K562 (cell line): ENCODE data around the gene STK16. TPM values are rescaled to one million over a fixed set of nuclear protein-coding genes. Genes with fewer than 3 reads are reported as not detected.
A peak's percentile ranks its signal among the peaks of the same experiment; 100 is the strongest.

ENCODE experiments used
- BCLAF1 ChIP-seq, 2 experiments: fragments of 450-650 bp in 1 of 2; IDR thresholded peaks; 2 replicates each; pipeline ENCODE4 v1.6.1; 2011 to 2017; ENCODE audit warnings: low read depth in 2 of 2, antibody characterized with exemption in 1 of 2, borderline replicate concordance in 1 of 2, low read length in 1 of 2, mild to moderate bottlenecking in 1 of 2, mixed read lengths in 1 of 2; ENCODE audit not compliant: control insufficient read depth in 1 of 2
- C11orf30 ChIP-seq: fragments of 450-650 bp; IDR thresholded peaks from 2 replicates; pipeline ENCODE4 v1.6.1; 2016; ENCODE audit warnings: low read depth, mild to moderate bottlenecking
- CHD1 ChIP-seq: fragments of 200-600 bp; sonication (generic); IDR thresholded peaks from one replicate; pipeline ENCODE4 v1.6.1; 2012; ENCODE audit warnings: mild to moderate bottlenecking, moderate library complexity, low read length, inconsistent platforms
- DIDO1 ChIP-seq: fragments of 450-650 bp; IDR thresholded peaks from 2 replicates; pipeline ENCODE4 v1.6.1; 2016; ENCODE audit warnings: low read depth, missing biosample characterization, missing genetic modification characterization
- ETS2 ChIP-seq: IDR thresholded peaks from 2 replicates; pipeline ENCODE4 v1.6.1; 2016; ENCODE audit warnings: borderline replicate concordance, missing genetic modification characterization, mild to moderate bottlenecking, moderate library complexity, missing compliant biosample characterization; ENCODE audit not compliant: poor library complexity, severe bottlenecking
- FOSL1 ChIP-seq: fragments of 200-800 bp; sonication (Bioruptor generic); conservative IDR thresholded peaks from 2 replicates; pipeline ENCODE4 v1.6.1; 2016; ENCODE audit warnings: missing genetic modification characterization, missing compliant biosample characterization
- FOXJ2 ChIP-seq: fragments of 200-800 bp; sonication (Bioruptor generic); IDR thresholded peaks from 2 replicates; pipeline ENCODE4 v1.6.1; 2016; ENCODE audit warnings: missing genetic modification characterization, missing compliant biosample characterization
- FOXJ3 ChIP-seq: sonication (generic); formaldehyde crosslinking; IDR thresholded peaks from 2 replicates; pipeline ENCODE4 v1.4.0; 2020; ENCODE audit warnings: mild to moderate bottlenecking, missing genetic modification reagents
- FOXM1 ChIP-seq, 2 experiments: fragments of 450-650 bp in 1 of 2; sonication (generic) in 1 of 2; formaldehyde crosslinking in 1 of 2; IDR thresholded peaks; 2 replicates each; pipeline versions ENCODE4 v1.6.1 to v1.9.0; 2017 to 2022; ENCODE audit warnings: low read depth in 2 of 2, mild to moderate bottlenecking in 2 of 2, missing genetic modification reagents in 1 of 2, moderate library complexity in 1 of 2
- HDAC1 ChIP-seq, 2 experiments: fragments of 450-650 bp; IDR thresholded peaks; 2 replicates each; pipeline ENCODE4 v1.6.1; 2016 to 2017; ENCODE audit warnings: inconsistent platforms in 1 of 2, mild to moderate bottlenecking in 1 of 2, moderate library complexity in 1 of 2
- HEY1 ChIP-seq: fragments of 250-450 bp; sonication (Bioruptor Pico); IDR thresholded peaks from 2 replicates; pipeline ENCODE4 v1.5.0; 2020; ENCODE audit warnings: mild to moderate bottlenecking, moderate library complexity, borderline replicate concordance
- HIVEP1 ChIP-seq: fragments of 250-450 bp; sonication (Bioruptor Pico); IDR thresholded peaks from 2 replicates; pipeline ENCODE4 v1.4.0; 2020; ENCODE audit warnings: mild to moderate bottlenecking
- KDM1A ChIP-seq, 2 experiments: fragments of 450-650 bp; IDR thresholded peaks; 2 replicates each; pipeline ENCODE4 v1.6.1; 2016; ENCODE audit warnings: mild to moderate bottlenecking in 2 of 2
- MAFG ChIP-seq: fragments of 450-650 bp; conservative IDR thresholded peaks from 2 replicates; pipeline ENCODE4 v1.6.1; 2016; ENCODE audit warnings: missing genetic modification characterization, missing compliant biosample characterization
- MTF1 ChIP-seq: fragments of 250-450 bp; sonication (Bioruptor Pico); IDR thresholded peaks from 2 replicates; pipeline ENCODE4 v1.9.0; 2021; ENCODE audit warnings: moderate library complexity, mild to moderate bottlenecking, inconsistent platforms, borderline replicate concordance
- NFYB ChIP-seq: IDR thresholded peaks from 2 replicates; pipeline ENCODE4 v1.6.1; 2011; ENCODE audit warnings: mild to moderate bottlenecking, moderate library complexity; ENCODE audit not compliant: insufficient read length; ENCODE audit errors: extremely low read depth
- PURB ChIP-seq: sonication (generic); formaldehyde crosslinking; IDR thresholded peaks from 2 replicates; pipeline ENCODE4 v1.9.0; 2021; ENCODE audit warnings: low read depth, mild to moderate bottlenecking, missing genetic modification reagents
- SP1 ChIP-seq: sonication (generic); formaldehyde crosslinking; IDR thresholded peaks from 2 replicates; pipeline ENCODE4 v1.8.1; 2022; ENCODE audit warnings: mild to moderate bottlenecking, missing genetic modification reagents
- ZBTB34 ChIP-seq: fragments of 250-450 bp; sonication (Bioruptor Pico); IDR thresholded peaks from 2 replicates; pipeline ENCODE4 v1.8.0; 2021; ENCODE audit warnings: mild to moderate bottlenecking, moderate library complexity
- ZBTB9 ChIP-seq: fragments of 450-650 bp; formaldehyde crosslinking; IDR thresholded peaks from 2 replicates; pipeline ENCODE4 v1.4.0; 2020; ENCODE audit warnings: mild to moderate bottlenecking, moderate library complexity
- ZFX ChIP-seq: sonication (generic); formaldehyde crosslinking; IDR thresholded peaks from 2 replicates; pipeline ENCODE4 v1.8.0; 2022; ENCODE audit warnings: mild to moderate bottlenecking, missing genetic modification reagents, moderate library complexity
- ZNF134 ChIP-seq: fragments of 250-450 bp; sonication (Bioruptor Pico); conservative IDR thresholded peaks from 2 replicates; pipeline ENCODE4 v1.4.0; 2020
- ZNF561 ChIP-seq: fragments of 450-650 bp; formaldehyde crosslinking; conservative IDR thresholded peaks from 2 replicates; pipeline ENCODE4 v1.4.0; 2020; ENCODE audit warnings: mild to moderate bottlenecking, moderate library complexity
- ZNF589 ChIP-seq: fragments of 200-800 bp; sonication (Bioruptor generic); IDR thresholded peaks from 2 replicates; pipeline ENCODE4 v1.6.1; 2016; ENCODE audit warnings: low read depth, missing genetic modification characterization, missing compliant biosample characterization
- polyA plus RNA-seq, 8 experiments: library from polyadenylated mRNA; depleted of rRNA in 4 of 8; stranded (reverse) in 5 of 8; unstranded in 3 of 8; fragments of >200 nt; fragmentation: Nextera tagmentation in 2 of 8; fragmentation: Illumina TruSeq in 1 of 8; extraction: Ambion mirVana in 2 of 8; extraction: Trizol in 1 of 8; gene quantifications; 2 replicates each; pipeline versions ENCODE4 v1.2.1 to v1.2.3, GENCODE V29; 2011 to 2014; ENCODE audit warnings: inconsistent platforms in 1 of 8, missing spikeins in 1 of 8
- total RNA-seq, 7 experiments: library from RNA; depleted of rRNA in 6 of 7; stranded (reverse); fragments of >200 nt in 6 of 7; fragmentation: Illumina TruSeq in 2 of 7; extraction: Trizol in 2 of 7; gene quantifications; 2 replicates each; pipeline versions ENCODE4 v1.2.1 to v1.2.3, GENCODE V29; 2011 to 2021; ENCODE audit warnings: low replicate concordance in 1 of 7

The STK16 gene
- total and polyA plus RNA-seq, 9 of the 15 experiments (the other 6 are each of a cell fraction or from before 2014, with no cell fraction given) = 5.4 to 36.2 (median 17.8) TPM

- TF ChIP-seq ETS2 (tag) (no peak), FOXJ3 (CRISPR knock-in tag) (no peak), ZBTB34 (CRISPR knock-in tag) (no peak), ZNF134 (CRISPR knock-in tag) (no peak), HDAC1 (IDR thresholded peaks at IDR 0.05) (peak in 1 of 2 experiments; percentile 44; a peak in 1 of 4 replicates), HIVEP1 (CRISPR knock-in tag) (no peak), FOSL1 (tag) (no peak), KDM1A (IDR thresholded peaks at IDR 0.05) (peak; percentile 52 to 58; a peak in 2 of 4 replicates), FOXM1 (IDR thresholded peaks at IDR 0.05; ENCODE audit: low read depth) (no peak), FOXM1 (CRISPR knock-in tag; IDR thresholded peaks at IDR 0.05; ENCODE audit: low read depth) (no peak), HEY1 (CRISPR knock-in tag) (no peak), C11orf30 (peak; percentile 47), FOXJ2 (tag) (no peak), MAFG (tag) (peak; percentile 57), BCLAF1 (IDR thresholded peaks at IDR 0.05; ENCODE audit: borderline replicate concordance in 1 of 2, control insufficient read depth in 1 of 2, low read depth in 2 of 2, low read length in 1 of 2) (no peak), ZNF589 (CRISPR knock-in tag) (no peak), ZBTB9 (no peak), ZNF561 (CRISPR knock-in tag) (no peak), NFYB (no peak), PURB (CRISPR knock-in tag) (no peak), CHD1 (no peak), DIDO1 (tag) (no peak), SP1 (no peak), ZFX (no peak), MTF1 (CRISPR knock-in tag) (no peak)
Measured at GRCh38 chr2:219254590-219255201, 9.4 kb downstream of the STK16 start (continued).
